PC-3 (cell line): ENCODE results near the gene H2AZ2.

Experiments
- CTCF ChIP-seq: fragments of 300-600 bp; sonication (generic); conservative IDR thresholded peaks from 2 replicates; pipeline ENCODE4 v1.5.1; 2017; ENCODE audit warnings: antibody characterized with exemption, low read depth, mild to moderate bottlenecking, low read length
- EZH2 ChIP-seq: fragments of 300-600 bp; sonication (generic); IDR thresholded peaks from one replicate; pipeline ENCODE4 v1.6.1; 2017; ENCODE audit warnings: antibody characterized with exemption, mild to moderate bottlenecking, low read length; ENCODE audit not compliant: unreplicated experiment

- TF ChIP-seq CTCF: no peak
- no peak for TF ChIP-seq EZH2
Observed at GRCh38 chr7:44876393-44876792, 28.5 kb upstream of the H2AZ2 start.
